Ammon's horn (tissue), 1 donor: ENCODE data around the gene MT1F.
"Not testable (repeated sequence)": the region's sequence is repeated elsewhere in the genome, so short reads cannot be mapped to it uniquely, and the experiment has no call there.

Source experiments
- DNase-seq: peaks from one replicate; pipeline ENCODE4 v3.0.0-alpha.2; 2016; ENCODE audit warnings: low spot score

Gene MT1F

GRCh38 chr16:56672761-56673536, 15.2 kb downstream of the MT1F start:
- DNase-seq, result peak; percentile 34

- DNase-seq, result peak; percentile 35
These were observed 16.2 kb downstream of the MT1F start for GRCh38 chr16:56673921-56674320.

GRCh38 chr16:56674570-56674969, 16.8 kb downstream of the MT1F start:
- not testable (repeated sequence) for DNase-seq

GRCh38 chr16:56675685-56676210, 18.0 kb downstream of the MT1F start:
- no peak for DNase-seq

- DNase-seq, result no peak
These were observed 19.7 kb downstream of the MT1F start for GRCh38 chr16:56677474-56677873.

- DNase-seq, result no peak
These were observed 21.4 kb downstream of the MT1F start for GRCh38 chr16:56679078-56679730.

GRCh38 chr16:56679818-56680217, 22.1 kb downstream of the MT1F start:
- no peak for DNase-seq

GRCh38 chr16:56681939-56682702, 24.4 kb downstream of the MT1F start, which contains the start of gene MT1X:
Gene MT1X, plus strand, starts transcription at chr16:56682470. Its CDS starts 71 bp downstream, at chr16:56682541.
- DNase-seq, result peak; percentile 94

GRCh38 chr16:56682703-56683397, 25.1 kb downstream of the MT1F start:
- DNase-seq, result no peak

GRCh38 chr16:56683424-56684172, 25.8 kb downstream of the MT1F start:
- no peak for DNase-seq

- no peak for DNase-seq
These were observed 26.6 kb downstream of the MT1F start for GRCh38 chr16:56684256-56684925.

- no peak for DNase-seq
These were observed 27.3 kb downstream of the MT1F start for GRCh38 chr16:56684926-56685590.

- no peak for DNase-seq
These were observed 29.0 kb downstream of the MT1F start for GRCh38 chr16:56686758-56687157.

GRCh38 chr16:56688762-56689161, 31.0 kb downstream of the MT1F start:
- no peak for DNase-seq

- no peak for DNase-seq
These were observed 31.4 kb downstream of the MT1F start for GRCh38 chr16:56689171-56689570.

- DNase-seq, result no peak
These were observed 32.8 kb downstream of the MT1F start for GRCh38 chr16:56690420-56691122.

- DNase-seq, result no peak
These were observed 34.1 kb downstream of the MT1F start for GRCh38 chr16:56691885-56692284.

- DNase-seq, result no peak
These were observed 37.5 kb downstream of the MT1F start for GRCh38 chr16:56695246-56695645.

GRCh38 chr16:56697456-56698155, 39.8 kb downstream of the MT1F start:
- no peak for DNase-seq
